ENCODE results near the gene PANK2. TPM values are rescaled to one million over a fixed set of nuclear protein-coding genes. Genes with fewer than 3 reads are reported as not detected.
A peak's percentile ranks its signal among the peaks of the same experiment; 100 is the strongest.

Gene PANK2
- total RNA-seq, 1 experiment from 2014 or later, result 50.8 TPM

- TF ChIP-seq EZH2 (IDR thresholded peaks at IDR 0.05; ENCODE audit: low read length, unreplicated experiment), result no peak
- TF ChIP-seq CTCF (conservative IDR thresholded peaks at IDR 0.05; ENCODE audit: low read depth, low read length), result no peak
- no peak for TF ChIP-seq EZH2phosphoT487 (IDR thresholded peaks at IDR 0.05; ENCODE audit: borderline replicate concordance, low read length)
- H2AFZ ChIP-seq (ENCODE audit: low read length), result no peak overlapping the region
- H3K27me3 ChIP-seq (ENCODE audit: low read length), result no peaks in the 10 kb centered on the region
- peaks cover 8% of the 10 kb centered on the region; the same call in 1 of the 2 replicates for H3K4me1 ChIP-seq (ENCODE audit: insufficient read depth, low read length)
- H3F3A ChIP-seq (ENCODE audit: low read length, unreplicated experiment), result peaks cover 3% of the 10 kb centered on the region
- H3K9me2 ChIP-seq (replicated peaks; ENCODE audit: low read length), result no peaks in the 10 kb centered on the region
- no peak overlapping the region for H3K9ac ChIP-seq (ENCODE audit: low read length)
- no peak overlapping the region for H3K4me3 ChIP-seq (ENCODE audit: low read length)
- no peaks in the 10 kb centered on the region for H3K9me3 ChIP-seq (ENCODE audit: low read length)
- ATAC-seq (no peak; the same call in 1 of the 2 replicates), DNase-seq (no peak)
- intact Hi-C loops (cut with micrococcal nuclease), result no loop called here
- H3K79me2 ChIP-seq (ENCODE audit: low read length), result no peaks in the 10 kb centered on the region
- no peak overlapping the region for H3K4me2 ChIP-seq (ENCODE audit: low read length)
- BruUV-seq (replicated peaks), result TSS peak; percentile 2
- CTCF ChIA-PET, result no interaction called here
- H4K20me1 ChIP-seq (ENCODE audit: low read length), result no peaks in the 10 kb centered on the region
- POLR2A ChIA-PET (ENCODE audit: unreplicated experiment), result no interaction called here
- 0 out of 2 replicates have a peak, but pooled peaks cover 3% of the 10 kb centered on the region for H3K36me3 ChIP-seq (ENCODE audit: low read depth, low read length)
- H3K27ac ChIP-seq (ENCODE audit: low read length), result no peak overlapping the region
These were observed 41.3 kb downstream of the PANK2 start for GRCh38 chr20:3930265-3931206.

GRCh38 chr20:3931664-3932063 is 42.5 kb downstream of the PANK2 start:
- no peak for DNase-seq
- ATAC-seq, result no peak
- Histone ChIP-seq H3K9me2 (replicated peaks; ENCODE audit: low read length) (no peaks in the 10 kb centered on the region), H3K79me2 (ENCODE audit: low read length) (no peaks in the 10 kb centered on the region), H3K36me3 (ENCODE audit: low read depth, low read length) (0 out of 2 replicates have a peak, but pooled peaks cover 3% of the 10 kb centered on the region), H3K27me3 (ENCODE audit: low read length) (no peaks in the 10 kb centered on the region), H3K27ac (ENCODE audit: low read length) (no peak overlapping the region), H3K4me2 (ENCODE audit: low read length) (no peak overlapping the region), H3K4me1 (ENCODE audit: insufficient read depth, low read length) (peaks cover 8% of the 10 kb centered on the region; the same call in 1 of the 2 replicates), H2AFZ (ENCODE audit: low read length) (no peak overlapping the region), H3F3A (ENCODE audit: low read length, unreplicated experiment) (peaks cover 3% of the 10 kb centered on the region), H4K20me1 (ENCODE audit: low read length) (no peaks in the 10 kb centered on the region), H3K9me3 (ENCODE audit: low read length) (no peaks in the 10 kb centered on the region), H3K4me3 (ENCODE audit: low read length) (no peak overlapping the region), H3K9ac (ENCODE audit: low read length) (no peak overlapping the region)
- BruUV-seq (replicated peaks), result no TSS peak
- POLR2A ChIA-PET (ENCODE audit: unreplicated experiment), result no interaction called here
- TF ChIP-seq EZH2 (IDR thresholded peaks at IDR 0.05; ENCODE audit: low read length, unreplicated experiment) (no peak), EZH2phosphoT487 (IDR thresholded peaks at IDR 0.05; ENCODE audit: borderline replicate concordance, low read length) (no peak)
- CTCF ChIA-PET, result no interaction called here
- intact Hi-C loops (cut with micrococcal nuclease), result no loop called here

- H3K9me2 ChIP-seq (replicated peaks; ENCODE audit: low read length), result no peaks in the 10 kb centered on the region
- no peak overlapping the region for H3K27ac ChIP-seq (ENCODE audit: low read length)
- ChIA-PET POLR2A (ENCODE audit: unreplicated experiment) (no interaction called here), CTCF (interaction anchor here (0.7 kb wide), 1 partner anchor 158 kb away, joined by 14 read pairs; no protein-coding TSS in a partner anchor)
- no peak for DNase-seq
- H3K79me2 ChIP-seq (ENCODE audit: low read length), result no peaks in the 10 kb centered on the region
- H3K36me3 ChIP-seq (ENCODE audit: low read depth, low read length), result 0 out of 2 replicates have a peak, but pooled peaks cover 3% of the 10 kb centered on the region
- H4K20me1 ChIP-seq (ENCODE audit: low read length), result no peaks in the 10 kb centered on the region
- no peaks in the 10 kb centered on the region for H3F3A ChIP-seq (ENCODE audit: low read length, unreplicated experiment)
- H3K9me3 ChIP-seq (ENCODE audit: low read length), result no peaks in the 10 kb centered on the region
- peak overlapping the region; percentile 43; the same call in 1 of the 2 replicates for H2AFZ ChIP-seq (ENCODE audit: low read length)
- peak overlapping the region; percentile 45; the same call in 1 of the 2 replicates for H3K4me3 ChIP-seq (ENCODE audit: low read length)
- BruUV-seq (replicated peaks), result no TSS peak
- H3K9ac ChIP-seq (ENCODE audit: low read length), result no peak overlapping the region
- no peaks in the 10 kb centered on the region for H3K27me3 ChIP-seq (ENCODE audit: low read length)
- ATAC-seq, result no peak
- peak overlapping the region; percentile 70 for H3K4me2 ChIP-seq (ENCODE audit: low read length)
- intact Hi-C loops (cut with micrococcal nuclease), result no loop called here
- H3K4me1 ChIP-seq (ENCODE audit: insufficient read depth, low read length), result peaks cover 8% of the 10 kb centered on the region; the same call in 1 of the 2 replicates
- TF ChIP-seq EZH2 (IDR thresholded peaks at IDR 0.05; ENCODE audit: low read length, unreplicated experiment) (no peak), CTCF (conservative IDR thresholded peaks at IDR 0.05; ENCODE audit: low read depth, low read length) (no peak), EZH2phosphoT487 (IDR thresholded peaks at IDR 0.05; ENCODE audit: borderline replicate concordance, low read length) (no peak)
These were observed 43.1 kb downstream of the PANK2 start for GRCh38 chr20:3932277-3932676.

All from PC-3 (cell line).